GM12878 (cell line): ENCODE measurements around the gene CA14. TPM values are rescaled to one million over a fixed set of nuclear protein-coding genes. Genes with fewer than 3 reads are reported as not detected.

Experiments used
- ATAC-seq: fragments of 200-7000 bp; cut with Tn5 transposase; 3 replicates; pipeline ENCODE4 v1.9.1; 2020; ENCODE audit warnings: mild to moderate bottlenecking, moderate library complexity
- BruUV-seq: library from RNA; stranded (reverse); fragments of 400-500 nt; replicated peaks from 2 replicates; lab custom pipeline; 2021; lab: Mats Ljungman, UMichigan
- CTCF ChIA-PET: fragments of 300-600 bp; sonication (Branson Sonifier 250); formaldehyde crosslinking; extraction: SDS; loops from one replicate; lab custom pipeline; 2021; ENCODE audit warnings: inconsistent platforms; lab: Yijun Ruan, JAX
- POLR2A ChIA-PET: fragments of 350-600 bp; formaldehyde crosslinking; extraction: SDS; loops from one replicate; lab custom pipeline; 2021; ENCODE audit warnings: inconsistent platforms; lab: Charles Lee
- RAD21 ChIA-PET: fragments of 300-600 bp; sonication (Branson Sonifier 250); formaldehyde crosslinking; loops from one replicate; lab custom pipeline; 2023; ENCODE audit warnings: antibody characterized with exemption; ENCODE audit not compliant: unreplicated experiment; lab: Charles Lee
- SMC1A ChIA-PET: fragments of 300-600 bp; sonication (Branson Sonifier 250); formaldehyde crosslinking; loops from one replicate; lab custom pipeline; 2023; ENCODE audit not compliant: unreplicated experiment, uncharacterized antibody; lab: Charles Lee
- DNase-seq: peaks from one replicate; pipeline ENCODE4 v3.0.0-alpha.2; 2011; ENCODE audit warnings: low read depth, low spot score
- FAIRE-seq: peaks from 3 replicates; lab custom pipeline; 2011; peaks lifted over from hg19 to GRCh38; lab: Jason Lieb, UNC
- H2AFZ ChIP-seq: 2 replicates; pipeline ENCODE4 v1.6.0; 2011; ENCODE audit warnings: low read depth, low read length, control low read depth; ENCODE audit not compliant: control insufficient read depth
- H3K27ac ChIP-seq: 2 replicates; pipeline ENCODE4 v1.5.1; 2011; ENCODE audit warnings: control low read depth; ENCODE audit not compliant: control insufficient read depth, insufficient read depth
- H3K27me3 ChIP-seq, 2 experiments: replicated peaks in 1 of 2; 2 replicates each; pipeline versions ENCODE4 v1.6.0 to v1.6.1; 2011; ENCODE audit warnings: low read length in 1 of 2; ENCODE audit not compliant: control insufficient read depth in 2 of 2, insufficient read depth in 2 of 2
- H3K36me3 ChIP-seq, 2 experiments: 2 replicates each; pipeline ENCODE4 v1.5.1; 2011; ENCODE audit warnings: low read length in 1 of 2; ENCODE audit not compliant: control insufficient read depth in 2 of 2, insufficient read depth in 2 of 2
- H3K4me1 ChIP-seq: 2 replicates; pipeline ENCODE4 v1.6.1; 2011; ENCODE audit warnings: mild to moderate bottlenecking, low read length, moderate library complexity, mixed read lengths; ENCODE audit not compliant: control insufficient read depth, insufficient read depth
- H3K4me2 ChIP-seq: 2 replicates; pipeline ENCODE4 v1.6.0; 2011; ENCODE audit warnings: control low read depth; ENCODE audit not compliant: control insufficient read depth, insufficient read depth
- H3K4me3 ChIP-seq: fragments of 200-600 bp; sonication (generic); 2 replicates; pipeline ENCODE4 v1.5.1; 2016
- H3K79me2 ChIP-seq: 2 replicates; pipeline ENCODE4 v1.6.0; 2011; ENCODE audit warnings: low read length; ENCODE audit not compliant: control insufficient read depth, insufficient read depth
- H3K9ac ChIP-seq: 2 replicates; pipeline ENCODE4 v1.8.0; 2011; ENCODE audit warnings: low read length, control low read depth, mixed read lengths; ENCODE audit not compliant: control insufficient read depth, insufficient read depth
- H3K9me3 ChIP-seq: replicated peaks from 3 replicates; pipeline ENCODE4 v1.5.1; 2011; ENCODE audit warnings: mild to moderate bottlenecking, low read length; ENCODE audit not compliant: control insufficient read depth, insufficient read depth
- H4K20me1 ChIP-seq: 2 replicates; pipeline ENCODE4 v1.6.0; 2011; ENCODE audit not compliant: control insufficient read depth, insufficient read depth
- ATF7 ChIP-seq: fragments of 450-650 bp; IDR thresholded peaks from 2 replicates; pipeline ENCODE4 v1.6.1; 2016; ENCODE audit warnings: low read depth, mild to moderate bottlenecking
- BHLHE40 ChIP-seq, 2 experiments: fragments of 450-650 bp in 1 of 2; IDR thresholded peaks; 2 replicates each; pipeline ENCODE4 v1.6.1; 2011 to 2017; ENCODE audit warnings: low read depth in 2 of 2, borderline replicate concordance in 1 of 2, improper control_type of control experiment in 1 of 2, low read length in 1 of 2, mild to moderate bottlenecking in 1 of 2
- CHD2 ChIP-seq: IDR thresholded peaks from 2 replicates; pipeline ENCODE4 v1.6.1; 2011; ENCODE audit warnings: low read depth, low read length, improper control_type of control experiment, borderline replicate concordance
- CREB1 ChIP-seq: IDR thresholded peaks from 2 replicates; pipeline ENCODE4 v1.6.1; 2012; ENCODE audit warnings: low read depth, mild to moderate bottlenecking, inconsistent platforms
- FOXK2 ChIP-seq: fragments of 450-650 bp; IDR thresholded peaks from 2 replicates; pipeline ENCODE4 v1.6.1; 2017; ENCODE audit warnings: mild to moderate bottlenecking, moderate library complexity
- HCFC1 ChIP-seq: fragments of 150-350 bp; IDR thresholded peaks from 2 replicates; pipeline ENCODE4 v1.6.1; 2014; ENCODE audit warnings: low read length
- PAX8 ChIP-seq: fragments of 450-650 bp; IDR thresholded peaks from 2 replicates; pipeline ENCODE4 v1.6.1; 2017; ENCODE audit warnings: mild to moderate bottlenecking, moderate library complexity
- PKNOX1 ChIP-seq: fragments of 450-650 bp; IDR thresholded peaks from 2 replicates; pipeline ENCODE4 v1.6.1; 2016; ENCODE audit warnings: mild to moderate bottlenecking
- POLR2AphosphoS2 ChIP-seq: IDR thresholded peaks from 2 replicates; pipeline ENCODE4 v1.6.1; 2011; ENCODE audit warnings: low read depth, mild to moderate bottlenecking, low read length, improper control_type of control experiment, moderate library complexity
- POLR2AphosphoS5 ChIP-seq: IDR thresholded peaks from 2 replicates; pipeline ENCODE4 v1.6.1; 2011; ENCODE audit warnings: mild to moderate bottlenecking, low read length, inconsistent platforms
- POU2F2 ChIP-seq: IDR thresholded peaks from 3 replicates; pipeline ENCODE4 v1.6.1; 2011; ENCODE audit warnings: low read depth, mild to moderate bottlenecking, low read length, borderline replicate concordance
- RELA ChIP-seq: fragments of 450-650 bp; IDR thresholded peaks from 2 replicates; pipeline ENCODE4 v1.8.0; 2014; ENCODE audit warnings: borderline replicate concordance; ENCODE audit not compliant: partially characterized antibody
- SIX5 ChIP-seq: IDR thresholded peaks from 2 replicates; pipeline ENCODE4 v1.6.1; 2011; ENCODE audit warnings: mild to moderate bottlenecking, low read depth, low read length, moderate library complexity; ENCODE audit not compliant: severe bottlenecking
- SMAD1 ChIP-seq: fragments of 450-650 bp; IDR thresholded peaks from 2 replicates; pipeline ENCODE4 v1.6.1; 2018; ENCODE audit warnings: mild to moderate bottlenecking, low read depth; ENCODE audit not compliant: partially characterized antibody
- SREBF2 ChIP-seq: IDR thresholded peaks from 2 replicates; pipeline ENCODE4 v1.6.1; 2012; ENCODE audit warnings: mild to moderate bottlenecking, low read length
- STAT1 ChIP-seq: fragments of 450-650 bp; conservative IDR thresholded peaks from 2 replicates; pipeline ENCODE4 v1.6.1; 2014; ENCODE audit warnings: antibody characterized with exemption, mild to moderate bottlenecking
- TAF1 ChIP-seq: IDR thresholded peaks from 2 replicates; pipeline ENCODE4 v1.6.1; 2011; ENCODE audit warnings: mild to moderate bottlenecking, low read depth, low read length, borderline replicate concordance
- TCF12 ChIP-seq: IDR thresholded peaks from 2 replicates; pipeline ENCODE4 v1.6.1; 2011; ENCODE audit warnings: low read depth, mild to moderate bottlenecking, low read length
- USF1 ChIP-seq: IDR thresholded peaks from 2 replicates; pipeline ENCODE4 v1.6.1; 2011; ENCODE audit warnings: borderline replicate concordance, low read depth, mild to moderate bottlenecking, moderate library complexity, mixed read lengths, low read length; ENCODE audit not compliant: insufficient read depth; ENCODE audit errors: extremely low read length
- ZBTB11 ChIP-seq: fragments of 450-650 bp; formaldehyde crosslinking; IDR thresholded peaks from 2 replicates; pipeline ENCODE4 v1.5.0; 2022; ENCODE audit warnings: mild to moderate bottlenecking, missing genetic modification characterization
- ZSCAN29 ChIP-seq: fragments of 450-650 bp; IDR thresholded peaks from 2 replicates; pipeline ENCODE4 v1.6.1; 2017; ENCODE audit warnings: mild to moderate bottlenecking, moderate library complexity
- WGBS: methylation state at CpG from one replicate; pipeline ENCODE4 v1.1.6; 2016; ENCODE audit warnings: low lambda C conversion rate; ENCODE audit not compliant: insufficient replicate concordance, insufficient coverage; ENCODE audit errors: missing lambda C conversion rate; 5-methylcytosine and 5-hydroxymethylcytosine counted together
- in situ Hi-C: fragments of 300-500 bp; cut with MboI; formaldehyde crosslinking; loops from 9 replicates; pipeline ENCODE4 v1.14.3; 2018; ENCODE audit warnings: mixed read lengths
- intact Hi-C: fragments of 100-400 bp; cut with micrococcal nuclease; formaldehyde crosslinking; loops from one replicate; pipeline ENCODE4 v1.14.2; 2022; ENCODE audit not compliant: unreplicated experiment
- polyA plus RNA-seq, 11 experiments: library from polyadenylated mRNA; depleted of rRNA in 4 of 11; unstranded in 6 of 11; stranded (reverse) in 5 of 11; fragments of >200 nt; fragmentation: Nextera tagmentation in 4 of 11; fragmentation: Illumina TruSeq in 1 of 11; extraction: Ambion mirVana in 4 of 11; extraction: Trizol in 1 of 11; gene quantifications; 1 replicate in 1 of 11; 2 replicates in 10 of 11; pipeline versions ENCODE4 v1.2.1 to v1.2.3, GENCODE V29; 2011 to 2016; ENCODE audit warnings: inconsistent platforms in 2 of 11, missing spikeins in 2 of 11, low read depth in 1 of 11
- total RNA-seq, 4 experiments: library from RNA; depleted of rRNA in 3 of 4; stranded (reverse); fragments of >200 nt in 3 of 4; fragmentation: Illumina TruSeq in 1 of 4; extraction: Trizol in 1 of 4; gene quantifications; 2 replicates each; pipeline versions ENCODE4 v1.2.1 to v1.2.3, GENCODE V29; 2013 to 2021

CA14 gene
- total and polyA plus RNA-seq, 10 of the 15 experiments (the other 5 are each of a cell fraction or from before 2014, with no cell fraction given), result 0.11 to 0.35 (median 0.29) TPM; not detected in 6

GRCh38 chr1:150268340-150268704 is 10.7 kb downstream of the CA14 start:
- SMC1A ChIA-PET, result interaction anchor here (0.7 to 1.9 kb wide), 2 partner anchors 12 to 13 kb away, joined by 3 to 4 read pairs; no protein-coding TSS in a partner anchor
- FAIRE-seq (no peak), ATAC-seq (peak; percentile 70), DNase-seq (no peak)
- Histone ChIP-seq H3K27me3 (no peaks in the 10 kb centered on the region), H3K36me3 (peaks cover 4 to 19% of the 10 kb centered on the region in 2 experiments), H2AFZ (peak overlapping the region; percentile 97), H3K4me2 (peak overlapping the region; percentile 86), H3K9me3 (no peaks in the 10 kb centered on the region), H3K79me2 (peaks cover 27% of the 10 kb centered on the region), H3K9ac (peak overlapping the region; percentile 97), H3K4me1 (peaks cover 8% of the 10 kb centered on the region), H3K27ac (peak overlapping the region; percentile 90), H4K20me1 (no peaks in the 10 kb centered on the region), H3K4me3 (peak overlapping the region; percentile 97)
- RAD21 ChIA-PET, result no interaction called here
- POLR2A ChIA-PET, result interaction anchor here (1.3 kb wide), 1 partner anchor 12 kb away, joined by 8 read pairs; no protein-coding TSS in a partner anchor
- no TSS peak for BruUV-seq
- in situ Hi-C loops (no loop called here), intact Hi-C loops (loop anchor here (1.0 to 5.0 kb wide), 2 partner anchors 12 to 54 kb away; partner anchors contain the start of gene PRPF3)
- WGBS, result under 1% methylated on average over 21 of the region's 21 CpGs
- CTCF ChIA-PET, result interaction anchor here (1.0 kb wide), 1 partner anchor 12 kb away, joined by 4 read pairs; no protein-coding TSS in a partner anchor
- no peak for TF ChIP-seq SMAD1
- TF ChIP-seq POLR2AphosphoS5, result 0 out of 2 replicates have a peak, but pooled peaks have one; percentile 27
- TF ChIP-seq RELA, result no peak
- peak; percentile 13 for TF ChIP-seq SIX5
- TF ChIP-seq PKNOX1, result peak; percentile 14; the same call in 1 of the 2 replicates
- TF ChIP-seq ZBTB11 (CRISPR knock-in tag), result no peak
- 0 out of 2 replicates have a peak, but pooled peaks have one; percentile 38 for TF ChIP-seq TAF1
- no peak for TF ChIP-seq CHD2
- TF ChIP-seq HCFC1, result no peak
- TF ChIP-seq FOXK2, result no peak
- TF ChIP-seq STAT1, result no peak
- TF ChIP-seq PAX8, result no peak
- TF ChIP-seq ATF7, result no peak
- TF ChIP-seq CREB1, result no peak
- TF ChIP-seq POLR2AphosphoS2, result no peak
- 0 out of 3 replicates have a peak, but pooled peaks have one; percentile 13 for TF ChIP-seq POU2F2
- TF ChIP-seq ZSCAN29, result no peak
- no peak for TF ChIP-seq TCF12
- peak in 1 of 2 experiments; percentile 44; a peak in 1 of 4 replicates for TF ChIP-seq BHLHE40 (IDR thresholded peaks at IDR 0.05; ENCODE audit: borderline replicate concordance in 1 of 2, low read depth in 2 of 2, low read length in 1 of 2)
- peak; percentile 22 for TF ChIP-seq USF1
- TF ChIP-seq SREBF2, result no peak
